GM12878 (cell line): ENCODE data around the gene ARHGEF37. TPM values are rescaled to one million over a fixed set of nuclear protein-coding genes. Genes with fewer than 3 reads are reported as not detected.

ENCODE experiments used
- ATAC-seq: fragments of 200-7000 bp; cut with Tn5 transposase; 3 replicates; pipeline ENCODE4 v1.9.1; 2020; ENCODE audit warnings: mild to moderate bottlenecking, moderate library complexity
- BruUV-seq: library from RNA; stranded (reverse); fragments of 400-500 nt; replicated peaks from 2 replicates; lab custom pipeline; 2021; lab: Mats Ljungman, UMichigan
- CTCF ChIA-PET: fragments of 300-600 bp; sonication (Branson Sonifier 250); formaldehyde crosslinking; extraction: SDS; loops from one replicate; lab custom pipeline; 2021; ENCODE audit warnings: inconsistent platforms; lab: Yijun Ruan, JAX
- POLR2A ChIA-PET: fragments of 350-600 bp; formaldehyde crosslinking; extraction: SDS; loops from one replicate; lab custom pipeline; 2021; ENCODE audit warnings: inconsistent platforms; lab: Charles Lee
- RAD21 ChIA-PET: fragments of 300-600 bp; sonication (Branson Sonifier 250); formaldehyde crosslinking; loops from one replicate; lab custom pipeline; 2023; ENCODE audit warnings: antibody characterized with exemption; ENCODE audit not compliant: unreplicated experiment; lab: Charles Lee
- SMC1A ChIA-PET: fragments of 300-600 bp; sonication (Branson Sonifier 250); formaldehyde crosslinking; loops from one replicate; lab custom pipeline; 2023; ENCODE audit not compliant: unreplicated experiment, uncharacterized antibody; lab: Charles Lee
- DNase-seq: peaks from one replicate; pipeline ENCODE4 v3.0.0-alpha.2; 2011; ENCODE audit warnings: low read depth, low spot score
- FAIRE-seq: peaks from 3 replicates; lab custom pipeline; 2011; peaks lifted over from hg19 to GRCh38; lab: Jason Lieb, UNC
- H2AFZ ChIP-seq: 2 replicates; pipeline ENCODE4 v1.6.0; 2011; ENCODE audit warnings: low read depth, low read length, control low read depth; ENCODE audit not compliant: control insufficient read depth
- H3K27ac ChIP-seq: 2 replicates; pipeline ENCODE4 v1.5.1; 2011; ENCODE audit warnings: control low read depth; ENCODE audit not compliant: control insufficient read depth, insufficient read depth
- H3K27me3 ChIP-seq, 2 experiments: replicated peaks in 1 of 2; 2 replicates each; pipeline versions ENCODE4 v1.6.0 to v1.6.1; 2011; ENCODE audit warnings: low read length in 1 of 2; ENCODE audit not compliant: control insufficient read depth in 2 of 2, insufficient read depth in 2 of 2
- H3K36me3 ChIP-seq, 2 experiments: 2 replicates each; pipeline ENCODE4 v1.5.1; 2011; ENCODE audit warnings: low read length in 1 of 2; ENCODE audit not compliant: control insufficient read depth in 2 of 2, insufficient read depth in 2 of 2
- H3K4me1 ChIP-seq: 2 replicates; pipeline ENCODE4 v1.6.1; 2011; ENCODE audit warnings: mild to moderate bottlenecking, low read length, moderate library complexity, mixed read lengths; ENCODE audit not compliant: control insufficient read depth, insufficient read depth
- H3K4me2 ChIP-seq: 2 replicates; pipeline ENCODE4 v1.6.0; 2011; ENCODE audit warnings: control low read depth; ENCODE audit not compliant: control insufficient read depth, insufficient read depth
- H3K4me3 ChIP-seq: fragments of 200-600 bp; sonication (generic); 2 replicates; pipeline ENCODE4 v1.5.1; 2016
- H3K79me2 ChIP-seq: 2 replicates; pipeline ENCODE4 v1.6.0; 2011; ENCODE audit warnings: low read length; ENCODE audit not compliant: control insufficient read depth, insufficient read depth
- H3K9ac ChIP-seq: 2 replicates; pipeline ENCODE4 v1.8.0; 2011; ENCODE audit warnings: low read length, control low read depth, mixed read lengths; ENCODE audit not compliant: control insufficient read depth, insufficient read depth
- H3K9me3 ChIP-seq: replicated peaks from 3 replicates; pipeline ENCODE4 v1.5.1; 2011; ENCODE audit warnings: mild to moderate bottlenecking, low read length; ENCODE audit not compliant: control insufficient read depth, insufficient read depth
- H4K20me1 ChIP-seq: 2 replicates; pipeline ENCODE4 v1.6.0; 2011; ENCODE audit not compliant: control insufficient read depth, insufficient read depth
- MXI1 ChIP-seq: fragments of 150-350 bp; IDR thresholded peaks from 2 replicates; pipeline ENCODE4 v1.6.1; 2011; ENCODE audit warnings: low read depth, mild to moderate bottlenecking, inconsistent platforms, low read length, improper control_type of control experiment
- NFYA ChIP-seq: IDR thresholded peaks from 2 replicates; pipeline ENCODE4 v1.6.1; 2011; ENCODE audit warnings: low read depth, mild to moderate bottlenecking, low read length, improper control_type of control experiment, borderline replicate concordance
- NR2C2 ChIP-seq: IDR thresholded peaks from 2 replicates; pipeline ENCODE4 v1.6.1; 2011; ENCODE audit warnings: borderline replicate concordance, low read depth; ENCODE audit not compliant: control insufficient read depth, insufficient read length
- TCF7 ChIP-seq: IDR thresholded peaks from 2 replicates; pipeline ENCODE4 v1.6.1; 2014; ENCODE audit warnings: antibody characterized with exemption, borderline replicate concordance
- WRNIP1 ChIP-seq: IDR thresholded peaks from 2 replicates; pipeline ENCODE4 v1.6.1; 2011; ENCODE audit warnings: low read depth, low read length, improper control_type of control experiment, borderline replicate concordance
- ZNF24 ChIP-seq: fragments of 450-650 bp; IDR thresholded peaks from 2 replicates; pipeline ENCODE4 v1.6.1; 2017; ENCODE audit warnings: antibody characterized with exemption, mild to moderate bottlenecking
- WGBS: methylation state at CpG from one replicate; pipeline ENCODE4 v1.1.6; 2016; ENCODE audit warnings: low lambda C conversion rate; ENCODE audit not compliant: insufficient replicate concordance, insufficient coverage; ENCODE audit errors: missing lambda C conversion rate; 5-methylcytosine and 5-hydroxymethylcytosine counted together
- in situ Hi-C: fragments of 300-500 bp; cut with MboI; formaldehyde crosslinking; loops from 9 replicates; pipeline ENCODE4 v1.14.3; 2018; ENCODE audit warnings: mixed read lengths
- intact Hi-C: fragments of 100-400 bp; cut with micrococcal nuclease; formaldehyde crosslinking; loops from one replicate; pipeline ENCODE4 v1.14.2; 2022; ENCODE audit not compliant: unreplicated experiment
- polyA plus RNA-seq, 11 experiments: library from polyadenylated mRNA; depleted of rRNA in 4 of 11; unstranded in 6 of 11; stranded (reverse) in 5 of 11; fragments of >200 nt; fragmentation: Nextera tagmentation in 4 of 11; fragmentation: Illumina TruSeq in 1 of 11; extraction: Ambion mirVana in 4 of 11; extraction: Trizol in 1 of 11; gene quantifications; 1 replicate in 1 of 11; 2 replicates in 10 of 11; pipeline versions ENCODE4 v1.2.1 to v1.2.3, GENCODE V29; 2011 to 2016; ENCODE audit warnings: inconsistent platforms in 2 of 11, missing spikeins in 2 of 11, low read depth in 1 of 11
- total RNA-seq, 4 experiments: library from RNA; depleted of rRNA in 3 of 4; stranded (reverse); fragments of >200 nt in 3 of 4; fragmentation: Illumina TruSeq in 1 of 4; extraction: Trizol in 1 of 4; gene quantifications; 2 replicates each; pipeline versions ENCODE4 v1.2.1 to v1.2.3, GENCODE V29; 2013 to 2021

The ARHGEF37 gene
- total and polyA plus RNA-seq, 10 of the 15 experiments (the other 5 are each of a cell fraction or from before 2014, with no cell fraction given) = 0.16 to 1.1 (median 0.63) TPM

GRCh38 chr5:149600932-149601331 is 19.6 kb downstream of the ARHGEF37 start:
- POLR2A ChIA-PET = no interaction called here
- SMC1A ChIA-PET = interaction anchor here (1.5 to 1.7 kb wide), 3 partner anchors 16 to 36 kb away, joined by 3 to 6 read pairs (median 5); no protein-coding TSS in a partner anchor
- BruUV-seq = no TSS peak
- FAIRE-seq (no peak), DNase-seq (no peak), ATAC-seq (no peak)
- in situ Hi-C loops = no loop called here
- no peaks in the 10 kb centered on the region for H3K36me3 ChIP-seq
- no peaks in the 10 kb centered on the region for H4K20me1 ChIP-seq
- CTCF ChIA-PET = interaction anchor here (1.1 to 3.0 kb wide), 3 partner anchors 10 to 36 kb away, joined by 3 to 20 read pairs (median 4); no protein-coding TSS in a partner anchor
- intact Hi-C loops = no loop called here
- H3K27ac ChIP-seq = no peak overlapping the region
- H2AFZ ChIP-seq = no peak overlapping the region
- H3K79me2 ChIP-seq = no peaks in the 10 kb centered on the region
- H3K4me1 ChIP-seq = peaks cover 9% of the 10 kb centered on the region
- RAD21 ChIA-PET = interaction anchor here (1.4 kb wide), 1 partner anchor 16 kb away, joined by 4 read pairs; no protein-coding TSS in a partner anchor
- H3K4me2 ChIP-seq = no peak overlapping the region
- TF ChIP-seq MXI1 (no peak), TCF7 (no peak), ZNF24 (no peak), NR2C2 (no peak), NFYA (no peak)
- no peak overlapping the region for H3K9ac ChIP-seq
- WGBS = 75% methylated on average over 3 of the region's 3 CpGs
- H3K27me3 ChIP-seq = no peaks in the 10 kb centered on the region
- no peaks in the 10 kb centered on the region for H3K9me3 ChIP-seq
- H3K4me3 ChIP-seq = no peak overlapping the region

- H3K4me2 ChIP-seq = no peak overlapping the region
- no peaks in the 10 kb centered on the region for H4K20me1 ChIP-seq
- H3K79me2 ChIP-seq = no peaks in the 10 kb centered on the region
- DNase-seq = no peak
- H2AFZ ChIP-seq = no peak overlapping the region
- no peak overlapping the region for H3K4me3 ChIP-seq
- in situ Hi-C loops (no loop called here), intact Hi-C loops (no loop called here)
- 96% methylated on average over 4 of the region's 4 CpGs for WGBS
- FAIRE-seq = no peak
- no TSS peak for BruUV-seq
- no peaks in the 10 kb centered on the region for H3K36me3 ChIP-seq
- RAD21 ChIA-PET = no interaction called here
- CTCF ChIA-PET = interaction anchor here (1.2 to 3.8 kb wide), 2 partner anchors 8 to 15 kb away, joined by 3 to 44 read pairs; no protein-coding TSS in a partner anchor
- no peaks in the 10 kb centered on the region for H3K27me3 ChIP-seq
- H3K4me1 ChIP-seq = peaks cover 18% of the 10 kb centered on the region
- no peak overlapping the region for H3K27ac ChIP-seq
- H3K9me3 ChIP-seq = no peaks in the 10 kb centered on the region
- ATAC-seq = no peak
- SMC1A ChIA-PET = interaction anchor here (0.8 to 4.1 kb wide), 3 partner anchors 14 to 128 kb away, joined by 3 to 46 read pairs (median 4); no protein-coding TSS in a partner anchor
- TF ChIP-seq WRNIP1 = no peak
- POLR2A ChIA-PET = no interaction called here
- H3K9ac ChIP-seq = no peak overlapping the region
Observed at GRCh38 chr5:149603210-149603609, 21.9 kb downstream of the ARHGEF37 start.
